Gastrocnemius medialis (tissue), 4 donors: ENCODE results near the gene ATP13A5. TPM values are rescaled to one million over a fixed set of nuclear protein-coding genes. Genes with fewer than 3 reads are reported as not detected.

Experiments used
- ATAC-seq, 2 donors: fragments of 150-250 bp; one replicate each; pipeline ENCODE4 v1.9.1; 2016
- DNase-seq, 2 donors: peaks; one replicate each; pipeline ENCODE4 v3.0.0-alpha.2; 2019
- H3K27ac ChIP-seq, 4 donors: fragments of 200-600 bp; sonication (generic); 1 replicate in 1 of 4; 2 replicates in 3 of 4; pipeline ENCODE4 v1.5.1; 2016 to 2018; ENCODE audit warnings: mild to moderate bottlenecking in 2 of 4, moderate library complexity in 1 of 4
- H3K27me3 ChIP-seq, 3 donors: fragments of 200-600 bp; sonication (generic) in 2 of 3; 1 replicate in 1 of 3; 2 replicates in 2 of 3; pipeline versions ENCODE4 v1.5.1 to v1.6.0; 2016 to 2019; ENCODE audit warnings: mild to moderate bottlenecking in 1 of 3, moderate library complexity in 1 of 3
- H3K36me3 ChIP-seq, 2 donors: fragments of 200-600 bp; sonication (generic) in 1 of 2; one replicate each; pipeline ENCODE4 v1.5.1; 2017 to 2018
- H3K4me1 ChIP-seq, 2 donors: fragments of 200-600 bp; sonication (generic) in 1 of 2; one replicate each; pipeline ENCODE4 v1.5.1; 2016 to 2017; ENCODE audit warnings: mild to moderate bottlenecking in 2 of 2
- H3K4me3 ChIP-seq, 4 donors: fragments of 200-600 bp; sonication (generic) in 3 of 4; 1 replicate in 1 of 4; 2 replicates in 3 of 4; pipeline ENCODE4 v1.5.1; 2016 to 2019; ENCODE audit warnings: mild to moderate bottlenecking in 2 of 4
- H3K9me3 ChIP-seq, 3 donors: fragments of 200-600 bp; sonication (generic) in 2 of 3; 1 replicate in 1 of 3; 2 replicates in 2 of 3; pipeline ENCODE4 v1.5.1; 2016 to 2019
- POLR2A ChIP-seq, 2 donors: fragments of 450-650 bp; IDR thresholded peaks; one replicate each; pipeline ENCODE4 v1.6.1; 2017; ENCODE audit warnings: antibody characterized with exemption in 2 of 2, mild to moderate bottlenecking in 2 of 2, moderate library complexity in 2 of 2
- in situ Hi-C, 4 donors: fragments of 200-750 bp; cut with MboI; loops; one replicate each; pipeline versions ENCODE4 v1.15.0 to v1.8.0; 2017; ENCODE audit warnings: low sequenced_read_pairs in 4 of 4
- intact Hi-C: fragments of 100-400 bp; cut with DNase I; formaldehyde crosslinking; loops from one replicate; pipeline ENCODE4 v1.15.1; 2023; ENCODE audit warnings: low total_unique reads
- total RNA-seq, 4 donors: library from RNA; depleted of rRNA; stranded (reverse); fragments of >200 nt; gene quantifications; one replicate each; pipeline versions ENCODE4 v1.1.0 to v1.2.3, GENCODE V29; 2016
- TF ChIP-seq, protein P1 (sequence below), 5 experiments: fragments of 450-650 bp in 3 of 5; fragments of 200-600 bp in 2 of 5; sonication (generic) in 2 of 5; IDR thresholded peaks in 4 of 5; conservative IDR thresholded peaks in 1 of 5; 1 replicate in 4 of 5; 2 replicates in 1 of 5; pipeline ENCODE4 v1.5.1; 2016 to 2019; ENCODE audit warnings: antibody characterized with exemption in 5 of 5, mild to moderate bottlenecking in 3 of 5, moderate library complexity in 3 of 5

Gene ATP13A5
- total RNA-seq, 4 donors from 2014 or later, result not detected

- no peak for DNase-seq
- Histone ChIP-seq H3K9me3 (no peaks in the 10 kb centered on the region), H3K27me3 (no peaks in the 10 kb centered on the region), H3K4me1 (no peaks in the 10 kb centered on the region), H3K4me3 (no peak overlapping the region), H3K36me3 (no peaks in the 10 kb centered on the region), H3K27ac (no peak overlapping the region)
- TF ChIP-seq, protein P1, sequence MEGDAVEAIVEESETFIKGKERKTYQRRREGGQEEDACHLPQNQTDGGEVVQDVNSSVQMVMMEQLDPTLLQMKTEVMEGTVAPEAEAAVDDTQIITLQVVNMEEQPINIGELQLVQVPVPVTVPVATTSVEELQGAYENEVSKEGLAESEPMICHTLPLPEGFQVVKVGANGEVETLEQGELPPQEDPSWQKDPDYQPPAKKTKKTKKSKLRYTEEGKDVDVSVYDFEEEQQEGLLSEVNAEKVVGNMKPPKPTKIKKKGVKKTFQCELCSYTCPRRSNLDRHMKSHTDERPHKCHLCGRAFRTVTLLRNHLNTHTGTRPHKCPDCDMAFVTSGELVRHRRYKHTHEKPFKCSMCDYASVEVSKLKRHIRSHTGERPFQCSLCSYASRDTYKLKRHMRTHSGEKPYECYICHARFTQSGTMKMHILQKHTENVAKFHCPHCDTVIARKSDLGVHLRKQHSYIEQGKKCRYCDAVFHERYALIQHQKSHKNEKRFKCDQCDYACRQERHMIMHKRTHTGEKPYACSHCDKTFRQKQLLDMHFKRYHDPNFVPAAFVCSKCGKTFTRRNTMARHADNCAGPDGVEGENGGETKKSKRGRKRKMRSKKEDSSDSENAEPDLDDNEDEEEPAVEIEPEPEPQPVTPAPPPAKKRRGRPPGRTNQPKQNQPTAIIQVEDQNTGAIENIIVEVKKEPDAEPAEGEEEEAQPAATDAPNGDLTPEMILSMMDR (IDR thresholded peaks at IDR 0.05 in 4 of 5, conservative IDR thresholded peaks at IDR 0.05 in 1 of 5), result no peak
- no peak for TF ChIP-seq POLR2A (IDR thresholded peaks at IDR 0.05)
- intact Hi-C loops, result no loop called here
- ATAC-seq, result no peak
- in situ Hi-C loops, result no loop called here
Measured at GRCh38 chr3:193407112-193407511, 28.6 kb upstream of the ATP13A5 start.

DNA sequence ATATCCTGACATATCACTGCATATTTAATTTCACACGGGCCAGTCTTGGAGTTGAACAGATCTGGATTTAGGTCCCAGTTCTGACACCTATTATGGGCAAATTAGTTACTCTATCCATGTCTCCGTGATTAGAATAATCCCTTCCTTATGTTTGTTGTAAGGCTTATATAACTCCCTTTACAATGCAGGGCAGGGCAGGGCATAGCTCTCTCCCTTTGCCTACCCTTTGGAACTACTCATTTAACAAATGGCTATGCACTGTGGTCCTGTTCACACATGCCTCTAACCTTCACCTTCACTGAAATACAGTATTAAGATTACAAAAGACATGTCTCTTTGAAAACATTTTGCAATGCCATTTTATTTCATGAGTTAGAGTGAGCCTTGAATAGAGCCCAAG is 24.8 kb upstream of the ATP13A5 start:
- no peak for TF ChIP-seq POLR2A (IDR thresholded peaks at IDR 0.05)
- TF ChIP-seq, protein P1 (IDR thresholded peaks at IDR 0.05 in 4 of 5, conservative IDR thresholded peaks at IDR 0.05 in 1 of 5), result no peak
- ATAC-seq (no peak), DNase-seq (no peak)
- Histone ChIP-seq H3K27ac (no peak overlapping the region), H3K9me3 (no peaks in the 10 kb centered on the region), H3K27me3 (no peaks in the 10 kb centered on the region), H3K36me3 (no peaks in the 10 kb centered on the region), H3K4me1 (no peaks in the 10 kb centered on the region), H3K4me3 (no peak overlapping the region)
- in situ Hi-C loops, result no loop called here
- intact Hi-C loops, result no loop called here

DNA sequence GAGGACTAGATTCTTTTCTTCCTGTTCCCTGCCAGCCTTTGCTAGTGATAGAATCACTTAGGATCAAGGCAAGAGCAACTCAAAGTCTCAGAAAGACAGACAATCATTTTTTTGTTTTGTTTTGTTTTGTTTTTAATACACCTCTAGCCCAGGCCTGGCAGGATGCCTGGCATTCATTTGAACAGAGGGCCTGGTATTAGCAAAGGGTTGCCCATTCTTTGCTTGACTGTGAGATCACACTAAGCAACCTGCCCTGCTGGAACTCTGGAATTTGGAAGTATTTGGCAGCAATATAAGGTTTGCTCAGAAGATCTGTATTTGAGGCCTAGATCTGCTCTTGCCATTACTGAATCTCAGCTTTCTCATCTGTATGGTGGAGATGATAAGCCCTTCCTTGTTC is 21.8 kb upstream of the ATP13A5 start:
- no peak for DNase-seq
- no peaks in the 10 kb centered on the region for H3K9me3 ChIP-seq
- ATAC-seq, result no peak
- no peaks in the 10 kb centered on the region for H3K4me1 ChIP-seq
- in situ Hi-C loops (no loop called here), intact Hi-C loops (no loop called here)
- no peaks in the 10 kb centered on the region for H3K36me3 ChIP-seq
- TF ChIP-seq POLR2A (IDR thresholded peaks at IDR 0.05), result no peak
- TF ChIP-seq, protein P1 (IDR thresholded peaks at IDR 0.05 in 4 of 5, conservative IDR thresholded peaks at IDR 0.05 in 1 of 5), result no peak
- H3K27me3 ChIP-seq, result no peaks in the 10 kb centered on the region
- H3K4me3 ChIP-seq, result no peak overlapping the region
- H3K27ac ChIP-seq, result no peak overlapping the region

- no peak for TF ChIP-seq POLR2A (IDR thresholded peaks at IDR 0.05)
- TF ChIP-seq, protein P1 (IDR thresholded peaks at IDR 0.05 in 4 of 5, conservative IDR thresholded peaks at IDR 0.05 in 1 of 5), result no peak
- no peak overlapping the region for H3K27ac ChIP-seq
- H3K27me3 ChIP-seq, result no peaks in the 10 kb centered on the region
- H3K36me3 ChIP-seq, result no peaks in the 10 kb centered on the region
- ATAC-seq (no peak), DNase-seq (no peak)
- no peaks in the 10 kb centered on the region for H3K4me1 ChIP-seq
- no peak overlapping the region for H3K4me3 ChIP-seq
- intact Hi-C loops, result no loop called here
- H3K9me3 ChIP-seq, result no peaks in the 10 kb centered on the region
- in situ Hi-C loops, result no loop called here
Measured at GRCh38 chr3:193396451-193397244, 18.1 kb upstream of the ATP13A5 start.
